ENCODE measurements around the gene CD52. TPM values are rescaled to one million over a fixed set of nuclear protein-coding genes. Genes with fewer than 3 reads are reported as not detected.

The CD52 gene
- total and polyA plus RNA-seq, 2 of the 13 experiments (the other 11 are each of a cell fraction or from before 2014, with no cell fraction given): 0.32 TPM; not detected in 1

DNA sequence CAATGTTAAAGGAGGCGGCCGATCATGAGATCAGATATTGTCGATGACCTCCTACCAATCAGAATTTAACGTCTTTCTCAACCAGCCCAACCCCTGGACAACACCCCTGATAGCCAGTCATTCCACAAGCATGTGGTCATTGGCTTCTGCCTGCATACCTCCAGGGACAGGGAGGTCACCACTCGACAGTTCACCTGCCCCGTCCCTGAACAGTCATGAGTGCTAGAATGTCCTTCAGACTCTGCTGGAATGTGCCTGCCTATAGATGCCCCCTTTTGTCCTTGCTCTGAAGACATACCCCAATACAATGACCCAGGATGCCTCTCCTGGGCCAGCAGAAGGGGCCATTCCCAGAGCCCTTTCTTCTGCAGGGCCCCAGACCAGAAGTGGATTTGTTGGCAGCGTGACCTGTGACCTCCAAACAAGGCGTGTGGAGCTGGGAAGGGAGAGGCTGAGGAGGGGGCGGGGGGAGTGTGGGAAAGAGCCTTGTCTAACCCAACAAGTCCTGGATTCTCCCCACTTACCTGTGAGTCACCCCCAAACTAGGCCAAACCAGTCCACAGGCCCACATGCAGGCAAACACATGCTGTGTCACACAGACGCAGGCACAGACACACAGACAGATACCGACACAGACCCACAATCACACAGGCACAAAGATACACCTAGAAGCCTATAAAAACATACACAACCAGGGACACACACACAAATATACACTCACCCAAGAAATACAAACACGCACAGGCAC, 34.0 kb downstream of the CD52 start (continued):
- TF ChIP-seq, protein P1, sequence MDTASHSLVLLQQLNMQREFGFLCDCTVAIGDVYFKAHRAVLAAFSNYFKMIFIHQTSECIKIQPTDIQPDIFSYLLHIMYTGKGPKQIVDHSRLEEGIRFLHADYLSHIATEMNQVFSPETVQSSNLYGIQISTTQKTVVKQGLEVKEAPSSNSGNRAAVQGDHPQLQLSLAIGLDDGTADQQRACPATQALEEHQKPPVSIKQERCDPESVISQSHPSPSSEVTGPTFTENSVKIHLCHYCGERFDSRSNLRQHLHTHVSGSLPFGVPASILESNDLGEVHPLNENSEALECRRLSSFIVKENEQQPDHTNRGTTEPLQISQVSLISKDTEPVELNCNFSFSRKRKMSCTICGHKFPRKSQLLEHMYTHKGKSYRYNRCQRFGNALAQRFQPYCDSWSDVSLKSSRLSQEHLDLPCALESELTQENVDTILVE (CRISPR knock-in tag; IDR thresholded peaks at IDR 0.05): no peak
- no peak for TF ChIP-seq ZNF552 (CRISPR knock-in tag; IDR thresholded peaks at IDR 0.05; ENCODE audit: borderline replicate concordance)
- TF ChIP-seq FOXK2 (IDR thresholded peaks at IDR 0.05): peak; percentile 39
- TF ChIP-seq SMYD3 (CRISPR knock-in tag; IDR thresholded peaks at IDR 0.05): no peak
- TF ChIP-seq CENPX (CRISPR knock-in tag; IDR thresholded peaks at IDR 0.05): no peak
- no peak for TF ChIP-seq TAF15 (IDR thresholded peaks at IDR 0.05; ENCODE audit: low read depth, low read length, poor library complexity, severe bottlenecking)
- TF ChIP-seq ZNF180 (CRISPR knock-in tag; IDR thresholded peaks at IDR 0.05; ENCODE audit: borderline replicate concordance, low read depth): no peak
- TF ChIP-seq, protein P2, sequence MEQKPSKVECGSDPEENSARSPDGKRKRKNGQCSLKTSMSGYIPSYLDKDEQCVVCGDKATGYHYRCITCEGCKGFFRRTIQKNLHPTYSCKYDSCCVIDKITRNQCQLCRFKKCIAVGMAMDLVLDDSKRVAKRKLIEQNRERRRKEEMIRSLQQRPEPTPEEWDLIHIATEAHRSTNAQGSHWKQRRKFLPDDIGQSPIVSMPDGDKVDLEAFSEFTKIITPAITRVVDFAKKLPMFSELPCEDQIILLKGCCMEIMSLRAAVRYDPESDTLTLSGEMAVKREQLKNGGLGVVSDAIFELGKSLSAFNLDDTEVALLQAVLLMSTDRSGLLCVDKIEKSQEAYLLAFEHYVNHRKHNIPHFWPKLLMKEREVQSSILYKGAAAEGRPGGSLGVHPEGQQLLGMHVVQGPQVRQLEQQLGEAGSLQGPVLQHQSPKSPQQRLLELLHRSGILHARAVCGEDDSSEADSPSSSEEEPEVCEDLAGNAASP (CRISPR knock-in tag; IDR thresholded peaks at IDR 0.05; ENCODE audit: borderline replicate concordance): peak; percentile 43; the same call in 1 of the 2 replicates
- TF ChIP-seq, protein P3, sequence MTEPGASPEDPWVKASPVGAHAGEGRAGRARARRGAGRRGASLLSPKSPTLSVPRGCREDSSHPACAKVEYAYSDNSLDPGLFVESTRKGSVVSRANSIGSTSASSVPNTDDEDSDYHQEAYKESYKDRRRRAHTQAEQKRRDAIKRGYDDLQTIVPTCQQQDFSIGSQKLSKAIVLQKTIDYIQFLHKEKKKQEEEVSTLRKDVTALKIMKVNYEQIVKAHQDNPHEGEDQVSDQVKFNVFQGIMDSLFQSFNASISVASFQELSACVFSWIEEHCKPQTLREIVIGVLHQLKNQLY (CRISPR knock-in tag; IDR thresholded peaks at IDR 0.05): no peak; the same call in none of the 2 replicates
- TF ChIP-seq TOPORS (CRISPR knock-in tag; IDR thresholded peaks at IDR 0.05): no peak
- TF ChIP-seq ATAD3A (CRISPR knock-in tag; IDR thresholded peaks at IDR 0.05): no peak
- TF ChIP-seq NFKBIZ (CRISPR knock-in tag; IDR thresholded peaks at IDR 0.05): no peak
- TF ChIP-seq, protein P4, sequence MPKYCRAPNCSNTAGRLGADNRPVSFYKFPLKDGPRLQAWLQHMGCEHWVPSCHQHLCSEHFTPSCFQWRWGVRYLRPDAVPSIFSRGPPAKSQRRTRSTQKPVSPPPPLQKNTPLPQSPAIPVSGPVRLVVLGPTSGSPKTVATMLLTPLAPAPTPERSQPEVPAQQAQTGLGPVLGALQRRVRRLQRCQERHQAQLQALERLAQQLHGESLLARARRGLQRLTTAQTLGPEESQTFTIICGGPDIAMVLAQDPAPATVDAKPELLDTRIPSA (CRISPR knock-in tag; IDR thresholded peaks at IDR 0.05; ENCODE audit: borderline replicate concordance): no peak
- TF ChIP-seq, protein P5, sequence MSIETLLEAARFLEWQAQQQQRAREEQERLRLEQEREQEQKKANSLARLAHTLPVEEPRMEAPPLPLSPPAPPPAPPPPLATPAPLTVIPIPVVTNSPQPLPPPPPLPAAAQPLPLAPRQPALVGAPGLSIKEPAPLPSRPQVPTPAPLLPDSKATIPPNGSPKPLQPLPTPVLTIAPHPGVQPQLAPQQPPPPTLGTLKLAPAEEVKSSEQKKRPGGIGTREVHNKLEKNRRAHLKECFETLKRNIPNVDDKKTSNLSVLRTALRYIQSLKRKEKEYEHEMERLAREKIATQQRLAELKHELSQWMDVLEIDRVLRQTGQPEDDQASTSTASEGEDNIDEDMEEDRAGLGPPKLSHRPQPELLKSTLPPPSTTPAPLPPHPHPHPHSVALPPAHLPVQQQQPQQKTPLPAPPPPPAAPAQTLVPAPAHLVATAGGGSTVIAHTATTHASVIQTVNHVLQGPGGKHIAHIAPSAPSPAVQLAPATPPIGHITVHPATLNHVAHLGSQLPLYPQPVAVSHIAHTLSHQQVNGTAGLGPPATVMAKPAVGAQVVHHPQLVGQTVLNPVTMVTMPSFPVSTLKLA (IDR thresholded peaks at IDR 0.05): no peak
- no peak for TF ChIP-seq PHF20 (CRISPR knock-in tag; IDR thresholded peaks at IDR 0.05)
- TF ChIP-seq AGO1 (IDR thresholded peaks at IDR 0.05; ENCODE audit: low read depth, low read length, poor library complexity, severe bottlenecking): no peak
- no peak for TF ChIP-seq CCAR2 (optimal IDR thresholded peaks at IDR 0.05; ENCODE audit: low read depth, low read length)
- TF ChIP-seq JUNB (CRISPR knock-in tag; IDR thresholded peaks at IDR 0.05; ENCODE audit: borderline replicate concordance): peak; percentile 41; the same call in 1 of the 2 replicates
- no peak for TF ChIP-seq FIP1L1 (IDR thresholded peaks at IDR 0.05; ENCODE audit: borderline replicate concordance, insufficient read depth, low read depth, low read length)
- no peak for TF ChIP-seq ZNF839 (CRISPR knock-in tag; IDR thresholded peaks at IDR 0.05; ENCODE audit: borderline replicate concordance)
- no peak for TF ChIP-seq NBN (conservative IDR thresholded peaks at IDR 0.05)

All from HepG2 (cell line).